Nephron progenitor cell (in vitro differentiated cells): ENCODE measurements around the gene ZFHX2.
"Not testable (repeated sequence)": the region's sequence is repeated elsewhere in the genome, so short reads cannot be mapped to it uniquely, and the experiment has no call there.

Experiments used
- DNase-seq: peaks from one replicate; pipeline ENCODE4 v3.0.0; 2021
- H3K27ac Mint-ChIP-seq: 2 replicates; pipeline ENCODE4 v1.8.0; 2021; ENCODE audit warnings: mild to moderate bottlenecking, moderate library complexity, mixed read lengths
- H3K27me3 Mint-ChIP-seq: 2 replicates; pipeline ENCODE4 v1.8.0; 2021; ENCODE audit warnings: mild to moderate bottlenecking, low read depth, mixed read lengths; ENCODE audit not compliant: poor library complexity
- H3K36me3 Mint-ChIP-seq: 2 replicates; pipeline ENCODE4 v1.8.0; 2021; ENCODE audit warnings: low read depth, mixed read lengths
- H3K4me1 Mint-ChIP-seq: 2 replicates; pipeline ENCODE4 v1.8.0; 2021; ENCODE audit warnings: mixed read lengths
- H3K4me3 Mint-ChIP-seq: 2 replicates; pipeline ENCODE4 v1.8.0; 2021; ENCODE audit warnings: mild to moderate bottlenecking, moderate library complexity, mixed read lengths
- H3K9me3 Mint-ChIP-seq: 2 replicates; pipeline ENCODE4 v1.8.0; 2021; ENCODE audit warnings: mild to moderate bottlenecking, moderate library complexity, mixed read lengths
- TF ChIP-seq, protein P1 (sequence below): fragments of 200-600 bp; sonication (generic); IDR thresholded peaks from 2 replicates; pipeline ENCODE4 v1.5.0; 2021; ENCODE audit warnings: antibody characterized with exemption

Gene ZFHX2

DNA sequence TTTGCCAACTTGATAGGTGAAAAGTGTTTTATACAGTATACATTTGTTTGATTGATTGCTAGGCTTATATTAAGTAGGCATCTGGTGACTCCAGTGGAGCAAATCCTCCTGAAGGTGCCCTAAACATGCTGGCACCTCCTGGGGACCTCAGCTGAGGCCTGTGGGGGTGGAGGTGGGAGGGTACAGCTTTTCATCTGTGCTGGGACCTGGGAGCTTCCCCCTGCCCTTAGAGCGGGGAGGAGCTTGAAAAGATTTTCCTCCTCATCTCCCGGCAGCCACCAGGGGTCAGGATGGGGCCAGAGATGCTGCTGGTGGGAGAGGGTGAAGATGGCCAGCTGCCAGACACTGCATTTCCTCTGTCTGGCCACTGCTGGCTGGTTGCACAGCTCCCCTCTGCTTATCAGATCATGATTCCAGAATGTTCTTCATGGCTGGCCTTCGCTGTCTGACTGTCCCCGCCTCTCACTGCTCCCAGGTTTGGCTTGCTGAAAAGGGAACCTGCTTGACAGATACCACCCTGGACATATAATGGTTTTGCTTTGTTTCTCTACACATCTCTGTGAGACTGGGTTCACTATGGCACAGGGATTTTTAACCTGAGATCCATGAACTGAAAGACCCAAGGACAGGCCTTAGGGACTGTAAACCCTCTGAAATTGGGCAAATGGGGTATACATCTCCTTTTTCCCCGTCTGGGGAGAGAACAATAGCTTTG is 37.5 kb upstream of the ZFHX2 start:
- Mint-ChIP-seq H3K27me3 (peaks cover 24% of the 10 kb centered on the region), H3K4me3 (no peak overlapping the region), H3K36me3 (no peaks in the 10 kb centered on the region), H3K27ac (peak overlapping the region; percentile 11), H3K9me3 (peaks cover 27% of the 10 kb centered on the region), H3K4me1 (peaks cover 15% of the 10 kb centered on the region)
- DNase-seq, result peak; percentile 86
- TF ChIP-seq, protein P1, sequence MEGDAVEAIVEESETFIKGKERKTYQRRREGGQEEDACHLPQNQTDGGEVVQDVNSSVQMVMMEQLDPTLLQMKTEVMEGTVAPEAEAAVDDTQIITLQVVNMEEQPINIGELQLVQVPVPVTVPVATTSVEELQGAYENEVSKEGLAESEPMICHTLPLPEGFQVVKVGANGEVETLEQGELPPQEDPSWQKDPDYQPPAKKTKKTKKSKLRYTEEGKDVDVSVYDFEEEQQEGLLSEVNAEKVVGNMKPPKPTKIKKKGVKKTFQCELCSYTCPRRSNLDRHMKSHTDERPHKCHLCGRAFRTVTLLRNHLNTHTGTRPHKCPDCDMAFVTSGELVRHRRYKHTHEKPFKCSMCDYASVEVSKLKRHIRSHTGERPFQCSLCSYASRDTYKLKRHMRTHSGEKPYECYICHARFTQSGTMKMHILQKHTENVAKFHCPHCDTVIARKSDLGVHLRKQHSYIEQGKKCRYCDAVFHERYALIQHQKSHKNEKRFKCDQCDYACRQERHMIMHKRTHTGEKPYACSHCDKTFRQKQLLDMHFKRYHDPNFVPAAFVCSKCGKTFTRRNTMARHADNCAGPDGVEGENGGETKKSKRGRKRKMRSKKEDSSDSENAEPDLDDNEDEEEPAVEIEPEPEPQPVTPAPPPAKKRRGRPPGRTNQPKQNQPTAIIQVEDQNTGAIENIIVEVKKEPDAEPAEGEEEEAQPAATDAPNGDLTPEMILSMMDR, result peak; percentile 81

DNA sequence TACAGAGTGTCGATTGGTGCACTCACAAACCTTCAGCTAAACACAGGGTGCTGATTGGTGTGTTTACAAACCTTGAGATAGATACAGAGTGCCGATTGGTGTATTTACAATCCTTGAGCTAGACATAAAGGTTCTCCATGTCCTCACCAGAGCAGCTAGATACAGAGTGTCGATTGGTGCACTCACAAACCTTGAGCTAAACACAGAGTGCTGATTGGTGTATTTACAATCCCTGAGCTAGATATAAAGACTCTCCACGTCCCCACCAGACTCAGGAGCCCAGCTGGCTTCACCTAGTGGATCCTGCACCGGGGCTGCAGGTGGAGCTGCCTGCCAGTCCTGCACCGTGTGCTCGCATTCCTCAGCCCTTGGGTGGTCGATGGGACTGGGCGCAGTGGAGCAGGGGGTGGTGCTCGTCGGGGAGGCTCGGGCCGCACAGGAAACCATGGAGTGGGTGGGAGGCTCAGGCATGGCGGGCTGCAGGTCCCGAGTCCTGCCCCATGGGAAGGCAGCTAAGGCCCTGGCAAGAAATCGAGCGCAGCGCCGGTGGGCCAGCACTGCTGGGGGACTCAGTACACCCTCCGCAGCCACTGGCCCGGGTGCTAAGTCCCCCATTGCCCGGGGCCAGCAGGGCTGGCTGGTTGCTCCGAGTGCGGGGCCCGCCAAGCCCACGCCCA is 33.1 kb upstream of the ZFHX2 start:
- H3K27me3 Mint-ChIP-seq, result peaks cover 23% of the 10 kb centered on the region

DNA sequence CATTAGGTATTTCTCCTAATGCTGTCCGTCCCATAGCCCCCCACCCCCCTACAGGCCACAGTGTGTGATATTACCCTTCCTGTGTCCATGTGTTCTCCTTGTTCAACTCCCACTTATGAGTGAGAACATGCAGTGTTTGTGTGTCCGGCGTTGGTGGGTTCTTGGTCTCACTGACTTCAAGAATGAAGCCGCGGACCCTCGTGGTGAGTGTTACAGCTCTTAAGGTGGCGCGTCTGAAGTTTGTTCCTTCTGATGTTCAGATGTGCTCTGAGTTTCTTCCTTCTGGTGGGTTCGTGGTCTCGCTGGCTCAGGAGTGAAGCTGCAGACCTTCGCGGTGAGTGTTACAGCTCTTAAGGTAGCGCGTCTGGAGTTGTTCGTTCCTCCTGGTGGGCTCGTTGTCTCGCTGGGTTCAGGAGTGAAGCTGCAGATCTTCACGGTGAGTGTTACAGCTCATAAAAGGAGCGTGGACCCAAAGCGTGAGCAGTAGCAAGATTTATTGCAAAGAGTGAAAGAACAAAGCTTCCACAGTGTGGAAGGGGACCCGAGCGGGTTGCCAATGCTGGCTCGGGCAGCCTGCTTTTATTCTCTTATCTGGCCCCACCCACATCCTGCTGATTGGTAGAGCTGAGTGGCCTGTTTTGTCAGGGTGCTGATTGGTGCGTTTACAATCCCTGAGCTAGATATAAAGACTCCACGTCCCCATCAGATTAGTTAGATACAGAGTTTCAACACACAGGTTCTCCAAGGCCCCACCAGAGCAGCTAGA is 32.4 kb upstream of the ZFHX2 start:
- Mint-ChIP-seq H3K4me1 (peaks cover 28% of the 10 kb centered on the region), H3K9me3 (peaks cover 19% of the 10 kb centered on the region), H3K27me3 (peaks cover 30% of the 10 kb centered on the region)
- not testable (repeated sequence) for H3K4me3 Mint-ChIP-seq, DNase-seq, H3K27ac Mint-ChIP-seq, H3K36me3 Mint-ChIP-seq

More for the DNA sequence above, 33.1 kb upstream of the ZFHX2 start:
- Mint-ChIP-seq H3K4me1 (peaks cover 28% of the 10 kb centered on the region), H3K9me3 (peaks cover 19% of the 10 kb centered on the region)
- not testable (repeated sequence) for H3K27ac Mint-ChIP-seq, DNase-seq, H3K4me3 Mint-ChIP-seq, H3K36me3 Mint-ChIP-seq

DNA sequence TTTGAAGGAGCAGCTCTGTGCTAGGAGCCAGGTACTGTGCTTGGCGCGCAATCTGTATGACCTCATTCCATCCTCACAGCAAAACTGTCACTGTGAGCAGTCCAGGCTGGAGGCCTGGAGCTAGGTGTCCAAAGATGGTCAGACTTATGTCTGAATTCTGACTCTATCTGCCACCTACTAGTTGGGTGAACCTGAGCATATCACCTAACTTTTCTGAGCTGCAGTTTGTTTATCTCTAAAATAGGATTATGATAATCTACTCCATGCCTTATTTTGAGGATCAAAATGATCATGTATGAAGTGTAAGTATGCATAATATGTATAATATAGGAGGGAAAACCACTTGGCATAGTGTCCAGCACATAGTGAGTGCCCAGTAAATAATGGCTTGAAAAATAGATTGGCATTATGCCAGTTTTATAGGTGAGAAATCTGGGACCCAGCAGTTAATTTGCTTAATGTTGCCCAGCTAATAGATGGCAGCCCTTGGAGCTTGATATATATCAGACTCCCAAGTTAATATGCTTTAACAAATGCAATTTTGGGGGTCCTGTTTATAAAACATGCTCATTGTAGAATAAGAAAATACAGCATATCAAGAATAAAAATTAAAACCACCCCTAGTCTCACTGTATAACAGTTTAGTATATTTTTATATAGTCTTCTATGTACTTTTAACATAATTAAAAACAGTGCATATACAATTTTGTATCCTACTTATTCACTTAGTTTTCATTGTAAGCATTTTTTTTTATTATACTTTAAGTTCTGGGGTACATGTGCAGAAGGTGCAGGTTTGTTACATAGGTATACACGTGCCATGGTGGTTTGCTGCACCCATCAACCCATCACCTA is 31.6 kb upstream of the ZFHX2 start:
- H3K27me3 Mint-ChIP-seq, result peaks cover 35% of the 10 kb centered on the region
- H3K9me3 Mint-ChIP-seq, result peaks cover 19% of the 10 kb centered on the region
- TF ChIP-seq, protein P1, result no peak
- H3K27ac Mint-ChIP-seq, result no peak overlapping the region
- peaks cover 30% of the 10 kb centered on the region for H3K4me1 Mint-ChIP-seq
- H3K36me3 Mint-ChIP-seq, result no peaks in the 10 kb centered on the region
- no peak for DNase-seq
- H3K4me3 Mint-ChIP-seq, result no peak overlapping the region

DNA sequence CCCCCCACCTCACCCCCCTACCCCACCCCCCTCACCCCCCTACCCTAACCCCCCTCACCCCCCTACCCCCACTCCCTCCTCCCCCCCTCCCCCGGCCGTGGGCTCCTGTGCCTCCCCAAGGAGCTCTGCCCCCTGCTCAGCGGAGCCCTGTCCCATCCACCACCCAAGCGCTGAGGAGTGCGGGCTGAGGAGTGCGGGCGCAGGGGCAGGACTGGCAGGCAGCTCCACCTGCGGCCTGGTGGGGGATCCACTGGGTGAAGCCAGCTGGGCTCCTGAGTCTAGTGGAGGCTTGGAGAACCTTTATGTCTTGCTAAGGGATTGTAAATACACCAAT is 29.4 kb upstream of the ZFHX2 start:
- Mint-ChIP-seq H3K4me1 (peaks cover 40% of the 10 kb centered on the region), H3K4me3 (no peak overlapping the region), H3K27me3 (peaks cover 46% of the 10 kb centered on the region), H3K9me3 (peaks cover 12% of the 10 kb centered on the region), H3K36me3 (no peaks in the 10 kb centered on the region), H3K27ac (no peak overlapping the region)
- TF ChIP-seq, protein P1, result no peak
- no peak for DNase-seq

DNA sequence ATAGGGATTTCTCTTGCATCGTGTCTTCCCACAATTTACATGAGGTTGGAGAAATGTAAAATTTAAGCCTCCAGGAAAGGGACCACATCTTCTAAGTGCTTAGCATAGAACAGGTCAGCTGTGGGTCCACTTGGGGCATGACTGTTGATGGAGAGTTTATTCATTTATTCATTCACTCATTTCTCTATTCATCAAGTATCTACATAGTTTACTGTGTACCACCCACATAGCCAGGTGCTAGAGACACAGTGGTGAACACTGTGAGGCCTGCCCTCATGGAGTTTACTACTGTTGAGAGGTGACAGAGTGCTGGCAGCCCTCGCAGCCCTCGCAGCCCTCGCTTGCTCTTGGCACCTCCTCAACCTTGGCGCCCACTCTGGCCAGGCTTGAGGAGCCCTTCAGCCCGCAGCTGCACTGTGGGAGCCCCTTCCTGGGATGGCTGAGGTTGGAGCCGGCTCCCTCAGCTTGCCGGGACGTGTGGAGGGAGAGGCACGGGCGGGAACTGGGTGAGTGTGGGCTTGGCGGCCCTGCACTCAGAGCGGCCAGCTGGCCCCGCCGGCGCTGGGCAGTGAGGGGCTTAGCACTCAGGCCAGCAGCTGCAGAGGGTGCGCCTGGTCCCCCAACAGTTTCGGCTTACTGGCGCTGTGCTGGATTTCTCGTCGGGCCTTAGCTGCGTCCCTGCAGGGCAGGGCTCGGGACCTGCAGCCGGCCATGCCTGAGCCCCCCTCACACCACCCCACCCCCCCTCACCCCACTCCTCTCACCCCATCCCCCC is 28.8 kb upstream of the ZFHX2 start:
- peaks cover 48% of the 10 kb centered on the region for H3K27me3 Mint-ChIP-seq
- no peak overlapping the region for H3K27ac Mint-ChIP-seq
- H3K36me3 Mint-ChIP-seq, result peaks cover 2% of the 10 kb centered on the region
- TF ChIP-seq, protein P1, result no peak
- peaks cover 7% of the 10 kb centered on the region for H3K9me3 Mint-ChIP-seq
- no peak for DNase-seq
- peaks cover 40% of the 10 kb centered on the region for H3K4me1 Mint-ChIP-seq
- no peak overlapping the region for H3K4me3 Mint-ChIP-seq
